CD4-positive, alpha-beta memory T cell (primary cell): ENCODE results near the gene SERPINA10. TPM values are rescaled to one million over a fixed set of nuclear protein-coding genes. Genes with fewer than 3 reads are reported as not detected.

ENCODE experiments used
- CTCF ChIA-PET: fragments of 350-600 bp; sonication (Branson Sonifier 250); formaldehyde crosslinking; loops from one replicate; lab custom pipeline; 2021; ENCODE audit warnings: inconsistent platforms; ENCODE audit not compliant: partially characterized antibody; lab: Charles Lee
- POLR2A ChIA-PET: fragments of 350-600 bp; sonication (Branson Sonifier 250); formaldehyde crosslinking; loops from one replicate; lab custom pipeline; 2021; ENCODE audit not compliant: partially characterized antibody; lab: Charles Lee
- DNase-seq, 5 donors: peaks; one replicate each; pipeline versions ENCODE4 v3.0.0 to v3.0.0-alpha.2; 2020 to 2022; ENCODE audit warnings: mixed read lengths in 1 of 5
- H3K27ac ChIP-seq: one replicate; pipeline ENCODE4 v1.7.0; 2013; ENCODE audit warnings: low read depth, low read length
- H3K27me3 ChIP-seq: 2 replicates; pipeline ENCODE4 v1.7.0; 2013; ENCODE audit warnings: mild to moderate bottlenecking, low read length, moderate library complexity; ENCODE audit not compliant: insufficient read depth
- H3K36me3 ChIP-seq: 2 replicates; pipeline ENCODE4 v1.7.0; 2013; ENCODE audit warnings: mild to moderate bottlenecking, low read length, moderate library complexity; ENCODE audit not compliant: insufficient read depth
- H3K4me1 ChIP-seq: 2 replicates; pipeline ENCODE4 v1.7.0; 2013; ENCODE audit warnings: mild to moderate bottlenecking, low read length, moderate library complexity; ENCODE audit not compliant: insufficient read depth
- H3K4me3 ChIP-seq, 2 donors: one replicate each; pipeline ENCODE4 v1.7.0; 2013; ENCODE audit warnings: low read length in 2 of 2, mild to moderate bottlenecking in 1 of 2
- H3K9me3 ChIP-seq, 2 donors: one replicate each; pipeline ENCODE4 v1.7.0; 2013; ENCODE audit warnings: low read length in 2 of 2, control low read depth in 1 of 2; ENCODE audit not compliant: control insufficient read depth in 1 of 2
- H3K27ac Mint-ChIP-seq, 7 donors: one replicate each; pipeline ENCODE4 v1.8.0; 2020 to 2021; ENCODE audit warnings: mixed read lengths in 7 of 7, mild to moderate bottlenecking in 6 of 7, inconsistent platforms in 3 of 7, moderate library complexity in 3 of 7
- H3K27me3 Mint-ChIP-seq, 2 donors: one replicate each; pipeline ENCODE4 v1.8.0; 2020 to 2021; ENCODE audit warnings: mixed read lengths in 2 of 2
- H3K36me3 Mint-ChIP-seq, 2 donors: one replicate each; pipeline ENCODE4 v1.8.0; 2020 to 2021; ENCODE audit warnings: mixed read lengths in 2 of 2, inconsistent platforms in 1 of 2, mild to moderate bottlenecking in 1 of 2
- H3K4me1 Mint-ChIP-seq, 4 donors: one replicate each; pipeline ENCODE4 v1.8.0; 2020 to 2021; ENCODE audit warnings: mixed read lengths in 4 of 4, mild to moderate bottlenecking in 1 of 4
- H3K4me3 Mint-ChIP-seq, 8 donors: one replicate each; pipeline ENCODE4 v1.8.0; 2020 to 2021; ENCODE audit warnings: mixed read lengths in 8 of 8, mild to moderate bottlenecking in 7 of 8, moderate library complexity in 6 of 8, inconsistent platforms in 3 of 8
- H3K9me3 Mint-ChIP-seq, 8 donors: one replicate each; pipeline ENCODE4 v1.8.0; 2020 to 2021; ENCODE audit warnings: mixed read lengths in 8 of 8, mild to moderate bottlenecking in 5 of 8, inconsistent platforms in 3 of 8, moderate library complexity in 1 of 8
- intact Hi-C: fragments of 100-400 bp; cut with micrococcal nuclease; formaldehyde crosslinking; loops from one replicate; pipeline ENCODE4 v1.15.1; 2023
- polyA plus RNA-seq, 2 donors: library from polyadenylated mRNA; unstranded; fragments of 300-500 nt; fragmentation: Illumina TruSeq; gene quantifications; one replicate each; pipeline ENCODE4 v1.2.3, GENCODE V29; 2021
- total RNA-seq, 2 experiments: library from RNA; stranded (reverse); gene quantifications; one replicate each; pipeline ENCODE4 v1.2.3, GENCODE V29; 2021

The SERPINA10 gene
- total and polyA plus RNA-seq, 4 experiments from 2014 or later, result not detected

- Histone ChIP-seq H3K9me3 (no peaks in the 10 kb centered on the region), H3K4me1 (no peaks in the 10 kb centered on the region), H3K27me3 (no peaks in the 10 kb centered on the region), H3K36me3 (no peaks in the 10 kb centered on the region), H3K4me3 (no peak within 1 kb of the TSS), H3K27ac (no peak within 1 kb of the TSS)
- H3K4me3 Mint-ChIP-seq, result no peak within 1 kb of the TSS
- H3K9me3 Mint-ChIP-seq, result peaks cover 0 to 4% (median 1%) of the 10 kb centered on the region in 8 donors
- H3K27me3 Mint-ChIP-seq, result peaks cover 1 to 4% of the 10 kb centered on the region in 2 donors
- H3K4me1 Mint-ChIP-seq, result no peaks in the 10 kb centered on the region
- CTCF ChIA-PET, result no interaction called here
- no peak within 1 kb of the TSS for H3K27ac Mint-ChIP-seq
- intact Hi-C loops, result no loop called here
- DNase-seq, result no peak
- POLR2A ChIA-PET, result no interaction called here
- H3K36me3 Mint-ChIP-seq, result no peaks in the 10 kb centered on the region
Measured at GRCh38 chr14:94322648-94323570, 29.8 kb upstream of the SERPINA10 start, which contains the start of gene SERPINA6. Gene SERPINA6 (minus strand): TSS chr14:94323336. CDS start chr14:94314648, 8,688 bp downstream.

- H3K4me1 Mint-ChIP-seq, result no peaks in the 10 kb centered on the region
- intact Hi-C loops, result no loop called here
- H3K27ac Mint-ChIP-seq, result no peak overlapping the region
- no peaks in the 10 kb centered on the region for H3K36me3 ChIP-seq
- DNase-seq, result no peak
- CTCF ChIA-PET, result no interaction called here
- H3K4me3 ChIP-seq, result no peak overlapping the region
- no peak overlapping the region for H3K4me3 Mint-ChIP-seq
- peaks cover 0 to 6% (median under 1%) of the 10 kb centered on the region in 8 donors for H3K9me3 Mint-ChIP-seq
- H3K27me3 ChIP-seq, result no peaks in the 10 kb centered on the region
- H3K36me3 Mint-ChIP-seq, result no peaks in the 10 kb centered on the region
- no peak overlapping the region for H3K27ac ChIP-seq
- POLR2A ChIA-PET, result no interaction called here
- H3K27me3 Mint-ChIP-seq, result peaks cover 0 to 2% of the 10 kb centered on the region in 2 donors
- no peaks in the 10 kb centered on the region for H3K4me1 ChIP-seq
- H3K9me3 ChIP-seq, result no peaks in the 10 kb centered on the region
Measured at GRCh38 chr14:94321421-94322271, 28.6 kb upstream of the SERPINA10 start.

GRCh38 chr14:94320243-94320642 lies 27.2 kb upstream of the SERPINA10 start:
- no peaks in the 10 kb centered on the region for H3K36me3 Mint-ChIP-seq
- H3K4me1 Mint-ChIP-seq, result no peaks in the 10 kb centered on the region
- Histone ChIP-seq H3K4me1 (no peaks in the 10 kb centered on the region), H3K27ac (no peak overlapping the region), H3K9me3 (no peaks in the 10 kb centered on the region), H3K4me3 (no peak overlapping the region), H3K36me3 (no peaks in the 10 kb centered on the region), H3K27me3 (no peaks in the 10 kb centered on the region)
- H3K4me3 Mint-ChIP-seq, result no peak overlapping the region
- peaks cover 0 to 6% (median under 1%) of the 10 kb centered on the region in 8 donors for H3K9me3 Mint-ChIP-seq
- H3K27me3 Mint-ChIP-seq, result peaks cover 0 to 2% of the 10 kb centered on the region in 2 donors
- CTCF ChIA-PET, result no interaction called here
- no peak overlapping the region for H3K27ac Mint-ChIP-seq
- POLR2A ChIA-PET, result no interaction called here
- DNase-seq, result no peak
- intact Hi-C loops, result no loop called here

- Histone ChIP-seq H3K36me3 (no peaks in the 10 kb centered on the region), H3K27ac (no peak overlapping the region), H3K27me3 (no peaks in the 10 kb centered on the region), H3K4me1 (no peaks in the 10 kb centered on the region), H3K9me3 (no peaks in the 10 kb centered on the region), H3K4me3 (no peak overlapping the region)
- no peak for DNase-seq
- Mint-ChIP-seq H3K36me3 (no peaks in the 10 kb centered on the region), H3K4me3 (no peak overlapping the region), H3K9me3 (peaks cover 0 to 6% (median 2%) of the 10 kb centered on the region in 8 donors), H3K27me3 (peaks cover 0 to 2% of the 10 kb centered on the region in 2 donors), H3K4me1 (no peaks in the 10 kb centered on the region), H3K27ac (no peak overlapping the region)
- intact Hi-C loops, result no loop called here
- CTCF ChIA-PET, result no interaction called here
- POLR2A ChIA-PET, result no interaction called here
Measured at GRCh38 chr14:94317259-94317658, 24.2 kb upstream of the SERPINA10 start.

GRCh38 chr14:94316692-94317091 lies 23.6 kb upstream of the SERPINA10 start:
- no peaks in the 10 kb centered on the region for H3K4me1 ChIP-seq
- H3K4me1 Mint-ChIP-seq, result no peaks in the 10 kb centered on the region
- H3K27ac ChIP-seq, result no peak overlapping the region
- H3K36me3 ChIP-seq, result no peaks in the 10 kb centered on the region
- no peaks in the 10 kb centered on the region for H3K9me3 ChIP-seq
- H3K27me3 Mint-ChIP-seq, result peaks cover 0 to 2% of the 10 kb centered on the region in 2 donors
- no peaks in the 10 kb centered on the region for H3K27me3 ChIP-seq
- DNase-seq, result no peak
- intact Hi-C loops, result no loop called here
- no peaks in the 10 kb centered on the region for H3K36me3 Mint-ChIP-seq
- no peak overlapping the region for H3K27ac Mint-ChIP-seq
- POLR2A ChIA-PET, result no interaction called here
- H3K4me3 Mint-ChIP-seq, result no peak overlapping the region
- peaks cover 0 to 6% (median 2%) of the 10 kb centered on the region in 8 donors for H3K9me3 Mint-ChIP-seq
- no peak overlapping the region for H3K4me3 ChIP-seq
- CTCF ChIA-PET, result no interaction called here

- H3K4me3 Mint-ChIP-seq, result no peak overlapping the region
- intact Hi-C loops, result no loop called here
- no peak overlapping the region for H3K27ac Mint-ChIP-seq
- no peaks in the 10 kb centered on the region for H3K36me3 ChIP-seq
- no peaks in the 10 kb centered on the region for H3K36me3 Mint-ChIP-seq
- H3K27ac ChIP-seq, result no peak overlapping the region
- peaks cover 0 to 2% of the 10 kb centered on the region in 2 donors for H3K27me3 Mint-ChIP-seq
- H3K27me3 ChIP-seq, result no peaks in the 10 kb centered on the region
- POLR2A ChIA-PET, result no interaction called here
- no peak for DNase-seq
- no peaks in the 10 kb centered on the region for H3K4me1 ChIP-seq
- CTCF ChIA-PET, result no interaction called here
- no peaks in the 10 kb centered on the region for H3K4me1 Mint-ChIP-seq
- H3K4me3 ChIP-seq, result no peak overlapping the region
- no peaks in the 10 kb centered on the region for H3K9me3 ChIP-seq
- peaks cover 0 to 6% (median 2%) of the 10 kb centered on the region in 8 donors for H3K9me3 Mint-ChIP-seq
Measured at GRCh38 chr14:94314890-94315289, 21.8 kb upstream of the SERPINA10 start.
